Measurements from ENCODE around the gene FBLN7. TPM values are rescaled to one million over a fixed set of nuclear protein-coding genes. Genes with fewer than 3 reads are reported as not detected.

FBLN7 gene
- total RNA-seq, 2 donors from 2014 or later, result 0.86 to 3.5 TPM

GRCh38 chr2:112151701-112152440 is 13.7 kb downstream of the FBLN7 start:
- TF ChIP-seq, protein P1, sequence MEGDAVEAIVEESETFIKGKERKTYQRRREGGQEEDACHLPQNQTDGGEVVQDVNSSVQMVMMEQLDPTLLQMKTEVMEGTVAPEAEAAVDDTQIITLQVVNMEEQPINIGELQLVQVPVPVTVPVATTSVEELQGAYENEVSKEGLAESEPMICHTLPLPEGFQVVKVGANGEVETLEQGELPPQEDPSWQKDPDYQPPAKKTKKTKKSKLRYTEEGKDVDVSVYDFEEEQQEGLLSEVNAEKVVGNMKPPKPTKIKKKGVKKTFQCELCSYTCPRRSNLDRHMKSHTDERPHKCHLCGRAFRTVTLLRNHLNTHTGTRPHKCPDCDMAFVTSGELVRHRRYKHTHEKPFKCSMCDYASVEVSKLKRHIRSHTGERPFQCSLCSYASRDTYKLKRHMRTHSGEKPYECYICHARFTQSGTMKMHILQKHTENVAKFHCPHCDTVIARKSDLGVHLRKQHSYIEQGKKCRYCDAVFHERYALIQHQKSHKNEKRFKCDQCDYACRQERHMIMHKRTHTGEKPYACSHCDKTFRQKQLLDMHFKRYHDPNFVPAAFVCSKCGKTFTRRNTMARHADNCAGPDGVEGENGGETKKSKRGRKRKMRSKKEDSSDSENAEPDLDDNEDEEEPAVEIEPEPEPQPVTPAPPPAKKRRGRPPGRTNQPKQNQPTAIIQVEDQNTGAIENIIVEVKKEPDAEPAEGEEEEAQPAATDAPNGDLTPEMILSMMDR (IDR thresholded peaks at IDR 0.05), result no peak
- Histone ChIP-seq H3K27me3 (no peaks in the 10 kb centered on the region), H3K9me3 (no peaks in the 10 kb centered on the region), H3K4me1 (peaks cover 0 to 24% of the 10 kb centered on the region in 2 donors), H3K27ac (no peak overlapping the region), H3K4me3 (no peak overlapping the region), H3K36me3 (no peaks in the 10 kb centered on the region)
- peak; percentile 52 for DNase-seq (ENCODE audit: low spot score)

DNA sequence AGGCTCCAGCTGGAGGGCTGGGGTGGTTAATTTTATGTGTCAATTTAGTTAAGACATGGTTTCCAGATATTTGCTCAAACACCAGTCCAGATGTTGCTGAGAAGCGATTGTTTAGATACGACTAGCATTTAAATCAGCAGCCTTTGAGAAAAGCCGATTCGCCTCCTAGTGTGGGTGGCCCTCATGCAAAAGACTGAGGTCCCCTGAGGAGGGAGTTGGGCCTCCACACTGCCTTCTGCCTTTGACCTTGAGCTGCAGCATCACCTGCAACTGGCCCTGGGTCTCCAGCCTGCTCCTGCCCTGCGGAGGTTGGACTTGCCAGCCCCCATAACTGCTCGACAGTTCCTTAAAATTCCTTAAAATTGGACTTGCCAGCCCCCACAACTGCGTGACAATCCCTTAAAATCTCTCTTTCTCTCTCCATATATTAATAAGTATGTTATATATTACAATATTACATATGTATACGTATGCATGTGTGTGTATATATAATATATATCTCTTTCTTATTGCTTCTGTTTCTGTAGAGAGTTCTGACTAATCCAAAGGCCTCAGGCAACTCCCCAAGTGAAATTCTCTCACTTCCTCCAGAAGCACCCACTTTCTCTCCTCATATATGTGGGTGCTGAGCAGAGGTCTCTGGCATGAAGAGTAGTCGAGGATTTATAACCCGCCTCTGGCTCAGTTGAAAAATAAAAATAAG is 14.4 kb downstream of the FBLN7 start:
- Histone ChIP-seq H3K27me3 (no peaks in the 10 kb centered on the region), H3K4me1 (peaks cover 0 to 22% of the 10 kb centered on the region in 2 donors), H3K9me3 (no peaks in the 10 kb centered on the region), H3K36me3 (no peaks in the 10 kb centered on the region), H3K27ac (no peak overlapping the region), H3K4me3 (no peak overlapping the region)
- TF ChIP-seq, protein P1 (IDR thresholded peaks at IDR 0.05), result no peak
- DNase-seq (ENCODE audit: low spot score), result no peak

- no peaks in the 10 kb centered on the region for H3K9me3 ChIP-seq
- no peak overlapping the region for H3K27ac ChIP-seq
- no peak overlapping the region for H3K4me3 ChIP-seq
- H3K4me1 ChIP-seq, result peaks cover 0 to 16% of the 10 kb centered on the region in 2 donors
- no peaks in the 10 kb centered on the region for H3K36me3 ChIP-seq
- TF ChIP-seq, protein P1 (IDR thresholded peaks at IDR 0.05), result no peak
- H3K27me3 ChIP-seq, result no peaks in the 10 kb centered on the region
- peak; percentile 23 for DNase-seq (ENCODE audit: low spot score)
Observed at GRCh38 chr2:112153179-112153490, 14.9 kb downstream of the FBLN7 start.

DNA sequence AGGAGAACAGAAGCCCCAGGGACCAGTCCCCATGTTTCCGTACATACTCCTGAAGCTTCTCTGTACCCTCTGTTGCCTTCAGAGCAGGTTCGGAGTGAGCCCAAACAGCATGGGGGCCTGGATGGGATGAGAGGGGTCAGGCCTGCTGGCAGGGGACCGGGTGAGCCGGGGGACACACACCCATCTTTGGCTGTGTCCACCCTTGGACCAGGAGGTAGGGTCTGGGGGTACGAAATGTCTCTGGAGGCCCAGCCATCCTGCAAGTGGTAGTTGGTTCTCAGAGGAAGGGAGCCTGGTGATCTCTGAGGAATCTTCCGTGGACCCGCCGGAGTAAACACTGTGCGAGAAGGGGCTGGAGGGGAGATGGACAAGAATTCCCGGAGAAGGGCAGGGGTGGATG is 15.3 kb downstream of the FBLN7 start:
- Histone ChIP-seq H3K27me3 (no peaks in the 10 kb centered on the region), H3K27ac (no peak overlapping the region), H3K4me1 (peaks cover 0 to 13% of the 10 kb centered on the region in 2 donors), H3K9me3 (no peaks in the 10 kb centered on the region), H3K4me3 (no peak overlapping the region), H3K36me3 (no peaks in the 10 kb centered on the region)
- TF ChIP-seq, protein P1 (IDR thresholded peaks at IDR 0.05), result no peak
- no peak for DNase-seq (ENCODE audit: low spot score)

GRCh38 chr2:112154246-112155117 is 16.3 kb downstream of the FBLN7 start:
- Histone ChIP-seq H3K9me3 (no peaks in the 10 kb centered on the region), H3K27me3 (no peaks in the 10 kb centered on the region), H3K36me3 (no peaks in the 10 kb centered on the region), H3K27ac (no peak overlapping the region), H3K4me3 (no peak overlapping the region), H3K4me1 (peaks cover 0 to 8% of the 10 kb centered on the region in 2 donors)
- DNase-seq (ENCODE audit: low spot score), result no peak
- TF ChIP-seq, protein P1 (IDR thresholded peaks at IDR 0.05), result no peak
